Bronchial epithelial cell (primary cell): Measurements from ENCODE around the gene INA. TPM values are rescaled to one million over a fixed set of nuclear protein-coding genes. Genes with fewer than 3 reads are reported as not detected.

Experiments
- DNase-seq: peaks from one replicate; pipeline ENCODE4 v3.0.0-alpha.2; 2010; ENCODE audit warnings: low read depth
- FAIRE-seq: peaks from 2 replicates; lab custom pipeline; 2011; peaks lifted over from hg19 to GRCh38; lab: Jason Lieb, UNC
- H3K27me3 ChIP-seq: 2 replicates; pipeline ENCODE4 v1.5.1; 2011; ENCODE audit warnings: low read length; ENCODE audit not compliant: control insufficient read depth, insufficient read depth
- H3K36me3 ChIP-seq: 2 replicates; pipeline ENCODE4 v1.5.1; 2011; ENCODE audit warnings: low read length; ENCODE audit not compliant: control insufficient read depth, insufficient read depth
- H3K4me3 ChIP-seq: 2 replicates; pipeline ENCODE4 v1.5.1; 2011; ENCODE audit warnings: mild to moderate bottlenecking, low read depth, low read length, control low read depth
- total RNA-seq: library from RNA; depleted of rRNA; stranded (reverse); fragments of >200 nt; gene quantifications from 2 replicates; pipeline ENCODE4 v1.2.1, GENCODE V29; 2014
- TF ChIP-seq, protein P1 (sequence below): IDR thresholded peaks from 2 replicates; pipeline ENCODE4 v1.5.1; 2011; ENCODE audit warnings: mild to moderate bottlenecking, moderate library complexity, low read length, control low read depth, inconsistent platforms; ENCODE audit not compliant: insufficient read depth, severe bottlenecking

Gene INA
- 0.26 TPM in 2 replicates for total RNA-seq

DNA sequence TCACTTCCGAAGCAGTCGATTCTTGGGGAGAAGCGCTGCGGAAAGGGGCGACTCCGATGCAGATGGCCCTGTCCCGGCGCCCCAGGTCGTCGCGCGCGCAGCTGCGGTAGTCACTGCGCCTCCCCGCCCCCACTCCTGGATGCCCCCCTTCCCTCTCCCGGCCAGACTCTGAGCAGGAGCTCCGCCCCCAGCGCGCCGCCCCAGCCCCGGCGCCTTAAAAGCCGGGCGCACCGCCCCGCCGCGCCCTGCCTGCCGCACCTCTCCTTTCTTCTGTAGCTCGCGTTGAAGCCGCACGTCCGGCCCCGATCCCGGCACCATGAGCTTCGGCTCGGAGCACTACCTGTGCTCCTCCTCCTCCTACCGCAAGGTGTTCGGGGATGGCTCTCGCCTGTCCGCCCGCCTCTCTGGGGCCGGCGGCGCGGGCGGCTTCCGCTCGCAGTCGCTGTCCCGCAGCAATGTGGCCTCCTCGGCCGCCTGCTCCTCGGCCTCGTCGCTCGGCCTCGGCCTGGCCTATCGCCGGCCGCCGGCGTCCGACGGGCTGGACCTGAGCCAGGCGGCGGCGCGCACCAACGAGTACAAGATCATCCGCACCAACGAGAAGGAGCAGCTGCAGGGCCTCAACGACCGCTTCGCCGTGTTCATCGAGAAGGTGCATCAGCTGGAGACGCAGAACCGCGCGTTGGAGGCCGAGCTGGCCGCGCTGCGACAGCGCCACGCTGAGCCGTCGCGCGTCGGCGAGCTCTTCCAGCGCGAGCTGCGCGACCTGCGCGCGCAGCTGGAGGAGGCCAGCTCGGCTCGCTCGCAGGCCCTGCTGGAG is at the start of gene INA:
Gene INA (plus strand): TSS at position 243 of the 817 bp plus-strand sequence. CDS start 74 bp downstream, at position 317.
- H3K4me3 ChIP-seq, result peak within 1 kb of the TSS; percentile 22
- no peak for FAIRE-seq
- peaks cover 36% of the 10 kb centered on the region for H3K27me3 ChIP-seq
- TF ChIP-seq, protein P1, sequence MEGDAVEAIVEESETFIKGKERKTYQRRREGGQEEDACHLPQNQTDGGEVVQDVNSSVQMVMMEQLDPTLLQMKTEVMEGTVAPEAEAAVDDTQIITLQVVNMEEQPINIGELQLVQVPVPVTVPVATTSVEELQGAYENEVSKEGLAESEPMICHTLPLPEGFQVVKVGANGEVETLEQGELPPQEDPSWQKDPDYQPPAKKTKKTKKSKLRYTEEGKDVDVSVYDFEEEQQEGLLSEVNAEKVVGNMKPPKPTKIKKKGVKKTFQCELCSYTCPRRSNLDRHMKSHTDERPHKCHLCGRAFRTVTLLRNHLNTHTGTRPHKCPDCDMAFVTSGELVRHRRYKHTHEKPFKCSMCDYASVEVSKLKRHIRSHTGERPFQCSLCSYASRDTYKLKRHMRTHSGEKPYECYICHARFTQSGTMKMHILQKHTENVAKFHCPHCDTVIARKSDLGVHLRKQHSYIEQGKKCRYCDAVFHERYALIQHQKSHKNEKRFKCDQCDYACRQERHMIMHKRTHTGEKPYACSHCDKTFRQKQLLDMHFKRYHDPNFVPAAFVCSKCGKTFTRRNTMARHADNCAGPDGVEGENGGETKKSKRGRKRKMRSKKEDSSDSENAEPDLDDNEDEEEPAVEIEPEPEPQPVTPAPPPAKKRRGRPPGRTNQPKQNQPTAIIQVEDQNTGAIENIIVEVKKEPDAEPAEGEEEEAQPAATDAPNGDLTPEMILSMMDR, result peak; percentile 3
- no peak for DNase-seq
- no peaks in the 10 kb centered on the region for H3K36me3 ChIP-seq

DNA sequence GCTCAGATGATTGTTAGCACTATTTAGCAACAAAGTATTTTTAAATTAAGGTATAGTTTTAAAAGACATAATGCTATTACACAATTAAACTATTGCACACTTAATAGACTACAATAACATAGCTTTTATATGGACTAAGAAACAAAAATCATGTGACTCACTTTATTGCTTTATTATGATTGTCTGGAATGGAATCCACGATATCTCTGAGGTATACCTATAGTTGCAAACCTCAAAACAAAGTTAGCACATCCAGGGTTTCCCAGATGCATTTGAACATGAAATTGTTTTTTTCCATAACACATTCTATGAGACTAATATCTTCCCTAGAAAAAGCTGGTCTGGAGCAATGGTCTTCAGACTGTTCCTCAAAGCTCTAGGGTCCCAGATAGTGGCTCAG is 49.5 kb upstream of the INA start:
- no peaks in the 10 kb centered on the region for H3K36me3 ChIP-seq
- TF ChIP-seq, protein P1, result no peak
- H3K27me3 ChIP-seq, result no peaks in the 10 kb centered on the region
- DNase-seq (peak; percentile 59), FAIRE-seq (no peak)
- H3K4me3 ChIP-seq, result no peak overlapping the region

DNA sequence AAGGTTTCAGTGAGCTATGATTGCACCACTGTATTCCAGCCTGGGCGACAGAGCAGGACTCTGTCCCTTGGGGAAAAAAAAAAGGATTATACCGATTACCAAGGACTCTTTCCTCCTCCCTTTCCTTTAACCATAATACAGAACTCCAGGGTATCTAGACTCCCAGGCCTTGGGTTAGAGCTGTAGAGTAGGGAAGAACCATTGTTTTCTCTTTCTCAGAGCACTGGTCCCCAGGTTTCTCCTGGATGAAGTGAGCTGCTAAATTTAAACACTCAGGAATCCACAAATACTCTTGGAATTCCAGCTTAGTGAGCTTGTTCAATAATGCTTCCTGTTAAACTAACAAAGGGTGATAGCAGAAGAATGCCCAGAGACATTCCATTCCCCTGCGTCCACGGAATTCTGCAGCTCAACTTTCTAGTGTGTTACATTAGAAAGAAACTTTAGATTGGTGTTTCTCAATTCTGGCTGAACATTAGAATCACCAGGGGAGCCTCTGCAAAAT is 45.8 kb upstream of the INA start:
- no peak overlapping the region for H3K4me3 ChIP-seq
- DNase-seq, result peak; percentile 94
- no peaks in the 10 kb centered on the region for H3K27me3 ChIP-seq
- TF ChIP-seq, protein P1, result no peak
- H3K36me3 ChIP-seq, result no peaks in the 10 kb centered on the region
- FAIRE-seq, result no peak

DNA sequence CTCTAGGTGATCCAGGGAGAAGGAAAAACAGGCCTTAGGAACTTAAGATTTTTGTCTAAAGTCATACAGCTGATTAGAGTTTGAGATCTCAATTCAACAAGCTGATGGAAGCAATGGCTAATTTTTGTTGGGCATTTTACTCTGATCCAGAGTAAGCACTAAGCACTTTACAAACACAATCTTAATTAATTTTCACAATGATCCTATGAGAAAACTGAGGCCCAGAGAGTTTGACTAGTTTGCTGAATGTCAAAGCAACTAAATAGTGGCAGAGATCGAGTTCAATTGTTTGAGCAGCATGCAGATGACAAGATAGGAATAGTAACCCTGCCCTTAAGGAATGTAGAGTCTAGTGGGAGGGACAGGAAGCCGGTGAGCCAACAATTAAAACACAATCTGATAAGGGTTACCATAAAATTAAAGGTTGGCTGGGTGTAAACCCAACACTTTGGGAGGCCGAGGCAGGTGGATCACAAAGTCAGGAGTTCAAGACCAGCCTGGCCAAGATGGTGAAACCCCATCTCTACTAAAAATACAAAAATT is 44.7 kb upstream of the INA start:
- no peak for DNase-seq
- H3K4me3 ChIP-seq, result no peak overlapping the region
- FAIRE-seq, result no peak
- TF ChIP-seq, protein P1, result no peak
- H3K27me3 ChIP-seq, result no peaks in the 10 kb centered on the region
- H3K36me3 ChIP-seq, result no peaks in the 10 kb centered on the region

DNA sequence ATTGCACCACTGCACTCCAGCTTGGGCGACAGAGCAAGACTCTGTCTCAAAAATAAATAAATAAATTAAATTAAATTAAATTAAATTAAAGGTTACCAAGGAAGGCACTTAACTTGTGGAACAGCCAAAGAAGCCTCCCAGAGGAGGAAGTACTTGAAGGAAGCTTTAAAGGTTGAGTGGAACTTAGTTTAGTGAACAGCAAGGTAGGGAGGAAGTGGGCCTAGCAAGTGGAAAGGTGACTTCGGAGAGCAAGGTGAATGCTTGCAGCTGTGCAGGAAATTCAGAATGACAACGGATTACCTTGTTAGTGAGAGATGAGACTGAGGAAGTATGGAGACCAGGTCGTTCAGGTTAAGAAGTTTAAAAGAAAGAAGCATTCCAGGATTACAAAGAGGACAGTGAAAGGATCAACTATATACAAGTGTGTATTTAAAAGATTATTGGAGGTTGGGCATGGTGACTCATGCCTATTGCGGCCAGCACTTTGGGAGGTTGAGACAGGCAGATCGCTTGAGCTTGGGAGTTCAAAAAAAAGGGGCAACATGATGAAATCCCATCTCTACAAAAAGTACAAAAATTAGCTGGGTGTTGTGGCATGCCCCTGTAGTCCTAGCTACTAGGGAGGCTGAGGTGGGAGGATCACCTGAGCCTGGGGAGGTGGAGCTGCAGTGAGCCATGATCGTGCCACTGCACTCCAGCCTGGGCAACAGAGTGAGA is 44.0 kb upstream of the INA start:
- TF ChIP-seq, protein P1, result no peak
- FAIRE-seq (no peak), DNase-seq (peak; percentile 77)
- Histone ChIP-seq H3K27me3 (no peaks in the 10 kb centered on the region), H3K36me3 (no peaks in the 10 kb centered on the region), H3K4me3 (no peak overlapping the region)
